ENCODE data around the gene FIG4.

- TF ChIP-seq POLR2A (IDR thresholded peaks at IDR 0.05; ENCODE audit: low read length): no peak
- TF ChIP-seq USF2 (IDR thresholded peaks at IDR 0.05): no peak
- no peak for TF ChIP-seq CEBPB (IDR thresholded peaks at IDR 0.05)
- no peak for TF ChIP-seq RFX5 (IDR thresholded peaks at IDR 0.05)
These were observed 97.6 kb downstream of the FIG4 start for GRCh38 chr6:109788687-109789086.

All from A549 (cell line).